Measurements from ENCODE around the gene ELK3.

ELK3 gene

DNA sequence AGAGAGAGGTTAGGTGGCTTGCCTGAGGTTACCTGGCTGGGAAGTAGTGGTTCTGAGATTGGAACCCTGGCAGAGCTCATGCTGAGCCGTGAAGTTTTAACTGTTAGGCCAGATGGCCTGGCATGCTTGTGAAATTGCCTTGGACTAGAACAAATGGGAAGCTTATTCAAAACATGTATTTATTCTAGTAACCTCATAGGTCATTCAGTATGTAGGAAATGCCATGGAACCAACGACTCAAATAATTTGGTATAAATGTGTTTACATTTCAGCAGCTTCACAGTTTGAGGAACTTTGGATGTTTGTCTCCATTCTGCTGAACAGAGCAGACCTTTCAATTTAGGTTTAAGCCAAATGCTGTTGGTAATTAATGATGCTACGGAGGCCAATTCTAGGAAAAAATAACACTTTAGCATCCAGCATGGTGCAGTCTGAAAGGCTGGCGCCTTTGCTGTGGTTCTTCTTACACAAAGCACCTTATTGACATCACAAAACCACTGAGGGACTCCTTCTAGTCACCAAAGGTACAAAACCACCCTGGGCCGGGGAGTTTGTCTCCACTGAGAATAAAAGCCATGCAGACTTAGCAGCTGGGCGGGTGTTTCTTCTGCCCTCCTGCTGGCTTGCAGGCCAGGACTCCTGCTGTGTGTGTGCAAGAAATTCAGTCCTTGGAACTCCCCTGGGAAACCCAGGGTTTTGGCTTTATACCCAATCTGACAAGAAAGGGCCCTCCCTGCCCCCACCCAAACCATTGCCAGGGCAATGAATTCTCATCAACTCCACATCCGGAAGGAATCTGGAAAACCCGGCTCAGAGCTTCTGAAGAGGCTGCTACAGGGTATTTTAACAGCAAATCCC lies 64.2 kb downstream of the ELK3 start:
- Histone ChIP-seq H3K9ac (ENCODE audit: low read depth, low read length) (no peak overlapping the region), H3K4me1 (ENCODE audit: insufficient read depth, low read length) (peaks cover 6% of the 10 kb centered on the region), H3K9me3 (ENCODE audit: control insufficient read depth, insufficient read depth, low read length) (no peaks in the 10 kb centered on the region), H3K36me3 (ENCODE audit: insufficient read depth, low read length) (no peaks in the 10 kb centered on the region)

DNA sequence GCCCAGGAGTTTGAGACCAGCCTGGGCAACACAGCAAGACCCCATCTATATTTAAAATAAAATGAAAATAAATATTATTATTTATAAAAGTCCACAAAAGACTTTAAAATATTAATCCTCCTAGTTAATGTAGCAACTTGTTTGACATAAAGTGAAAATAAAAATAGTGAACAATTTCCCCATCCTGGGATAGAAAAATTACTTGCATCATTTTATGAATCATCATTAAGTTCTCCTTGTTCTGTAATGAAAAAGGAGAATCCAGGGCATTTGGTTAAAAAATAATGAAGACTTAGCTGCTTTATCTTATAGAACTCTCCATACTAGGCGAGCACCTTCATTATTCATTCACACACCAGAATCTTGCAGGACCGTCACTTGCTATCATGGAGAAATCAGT lies 66.1 kb downstream of the ELK3 start:
- Histone ChIP-seq H3K9me3 (ENCODE audit: control insufficient read depth, insufficient read depth, low read length) (no peaks in the 10 kb centered on the region), H3K4me1 (ENCODE audit: insufficient read depth, low read length) (peaks cover 6% of the 10 kb centered on the region), H3K9ac (ENCODE audit: low read depth, low read length) (no peak overlapping the region), H3K36me3 (ENCODE audit: insufficient read depth, low read length) (no peaks in the 10 kb centered on the region)

DNA sequence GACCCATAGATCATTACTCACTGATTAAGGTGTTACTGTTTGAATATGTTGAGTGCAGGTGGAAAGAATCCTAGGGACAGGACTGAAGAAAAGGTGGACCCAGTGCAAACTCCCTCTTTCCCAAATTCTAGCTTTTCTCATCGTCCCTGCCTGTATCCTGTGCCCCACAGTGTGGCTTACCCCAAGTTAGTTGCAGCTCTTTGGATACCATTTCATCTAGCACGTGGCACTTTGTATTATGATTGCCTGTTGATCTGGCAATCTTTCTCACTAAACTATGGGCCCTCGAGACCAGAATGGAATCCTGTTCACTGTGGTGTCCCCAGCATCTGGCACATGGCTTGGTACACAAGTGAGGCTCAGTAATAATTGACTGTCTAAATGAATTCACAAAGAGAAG lies 66.5 kb downstream of the ELK3 start:
- Histone ChIP-seq H3K36me3 (ENCODE audit: insufficient read depth, low read length) (no peaks in the 10 kb centered on the region), H3K4me1 (ENCODE audit: insufficient read depth, low read length) (peaks cover 6% of the 10 kb centered on the region)

DNA sequence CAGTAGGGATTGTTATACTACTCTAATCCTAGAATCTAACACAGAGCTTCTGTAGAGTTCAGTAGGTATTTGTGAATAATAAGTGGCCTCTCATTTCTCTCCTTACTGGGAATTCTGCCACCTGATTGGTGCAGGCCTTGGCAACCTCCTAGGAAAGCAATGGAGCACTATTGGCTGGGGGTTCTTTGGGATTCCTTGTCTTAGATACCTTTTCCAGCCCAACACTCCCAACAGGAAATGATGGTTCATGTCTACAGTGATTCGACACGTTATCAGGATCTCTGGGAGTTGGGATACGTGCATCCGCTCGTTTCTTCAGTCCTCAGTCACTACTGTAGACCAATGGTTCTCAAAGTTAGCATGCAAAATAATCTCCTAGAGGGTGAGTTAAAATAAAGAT lies 67.4 kb downstream of the ELK3 start:
- no peaks in the 10 kb centered on the region for H3K36me3 ChIP-seq (ENCODE audit: insufficient read depth, low read length)
- peaks cover 6% of the 10 kb centered on the region for H3K4me1 ChIP-seq (ENCODE audit: insufficient read depth, low read length)
- H3K9me3 ChIP-seq (ENCODE audit: control insufficient read depth, insufficient read depth, low read length): no peaks in the 10 kb centered on the region

More for the DNA sequence above, 66.5 kb downstream of the ELK3 start:
- no peak overlapping the region for H3K9ac ChIP-seq (ENCODE audit: low read depth, low read length)
- H3K9me3 ChIP-seq (ENCODE audit: control insufficient read depth, insufficient read depth, low read length): no peaks in the 10 kb centered on the region

DNA sequence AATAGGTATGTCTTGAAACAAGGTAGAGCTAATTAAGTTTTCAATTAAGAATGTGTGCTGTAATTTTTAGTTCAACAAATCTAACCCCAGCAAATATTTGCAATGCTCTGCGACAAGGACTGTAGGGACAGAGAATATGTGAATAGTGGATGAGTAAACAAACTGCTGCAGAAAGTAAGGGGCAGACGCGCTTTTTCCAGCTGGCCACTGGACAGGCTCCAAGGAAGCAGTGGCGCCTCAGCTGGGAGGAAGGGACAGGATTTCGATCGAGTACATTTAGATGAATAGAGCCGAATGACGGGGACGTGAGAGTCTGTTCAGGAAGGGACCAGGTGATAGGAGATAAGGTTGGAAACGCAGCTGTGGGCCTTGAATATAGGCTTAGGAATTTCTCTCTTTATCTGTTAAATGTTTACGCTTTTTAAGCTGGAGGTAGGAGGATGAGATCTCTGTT lies 69.3 kb downstream of the ELK3 start:
- no peaks in the 10 kb centered on the region for H3K9me3 ChIP-seq (ENCODE audit: control insufficient read depth, insufficient read depth, low read length)
- no peak overlapping the region for H3K9ac ChIP-seq (ENCODE audit: low read depth, low read length)
- peaks cover 1% of the 10 kb centered on the region; the same call in 1 of the 2 replicates for H3K4me1 ChIP-seq (ENCODE audit: insufficient read depth, low read length)
- H3K36me3 ChIP-seq (ENCODE audit: insufficient read depth, low read length): no peaks in the 10 kb centered on the region

More for the DNA sequence above, 67.4 kb downstream of the ELK3 start:
- no peak overlapping the region for H3K9ac ChIP-seq (ENCODE audit: low read depth, low read length)

GRCh38 chr12:96265400-96265799 lies 71.2 kb downstream of the ELK3 start:
- Histone ChIP-seq H3K9me3 (ENCODE audit: control insufficient read depth, insufficient read depth, low read length) (no peaks in the 10 kb centered on the region), H3K9ac (ENCODE audit: low read depth, low read length) (no peak overlapping the region), H3K4me1 (ENCODE audit: insufficient read depth, low read length) (no peaks in the 10 kb centered on the region), H3K36me3 (ENCODE audit: insufficient read depth, low read length) (no peaks in the 10 kb centered on the region)

GRCh38 chr12:96265836-96266235 lies 71.7 kb downstream of the ELK3 start:
- Histone ChIP-seq H3K4me1 (ENCODE audit: insufficient read depth, low read length) (no peaks in the 10 kb centered on the region), H3K9ac (ENCODE audit: low read depth, low read length) (no peak overlapping the region)

GRCh38 chr12:96266238-96266637 lies 72.1 kb downstream of the ELK3 start:
- no peaks in the 10 kb centered on the region for H3K4me1 ChIP-seq (ENCODE audit: insufficient read depth, low read length)
- no peak overlapping the region for H3K9ac ChIP-seq (ENCODE audit: low read depth, low read length)
- H3K36me3 ChIP-seq (ENCODE audit: insufficient read depth, low read length): no peaks in the 10 kb centered on the region
- no peaks in the 10 kb centered on the region for H3K9me3 ChIP-seq (ENCODE audit: control insufficient read depth, insufficient read depth, low read length)

More at GRCh38 chr12:96265836-96266235, 71.7 kb downstream of the ELK3 start:
- no peaks in the 10 kb centered on the region for H3K36me3 ChIP-seq (ENCODE audit: insufficient read depth, low read length)
- no peaks in the 10 kb centered on the region for H3K9me3 ChIP-seq (ENCODE audit: control insufficient read depth, insufficient read depth, low read length)

- no peaks in the 10 kb centered on the region for H3K4me1 ChIP-seq (ENCODE audit: insufficient read depth, low read length)
- H3K9me3 ChIP-seq (ENCODE audit: control insufficient read depth, insufficient read depth, low read length): no peaks in the 10 kb centered on the region; the same call in 1 of the 2 replicates
- peaks cover 4% of the 10 kb centered on the region for H3K36me3 ChIP-seq (ENCODE audit: insufficient read depth, low read length)
- H3K9ac ChIP-seq (ENCODE audit: low read depth, low read length): no peak overlapping the region
Measured at GRCh38 chr12:96271469-96272199, 77.5 kb downstream of the ELK3 start.

GRCh38 chr12:96274331-96274730 lies 80.2 kb downstream of the ELK3 start:
- no peaks in the 10 kb centered on the region; the same call in 1 of the 2 replicates for H3K9me3 ChIP-seq (ENCODE audit: control insufficient read depth, insufficient read depth, low read length)
- no peaks in the 10 kb centered on the region for H3K4me1 ChIP-seq (ENCODE audit: insufficient read depth, low read length)
- H3K36me3 ChIP-seq (ENCODE audit: insufficient read depth, low read length): peaks cover 4% of the 10 kb centered on the region
- no peak overlapping the region for H3K9ac ChIP-seq (ENCODE audit: low read depth, low read length)

DNA sequence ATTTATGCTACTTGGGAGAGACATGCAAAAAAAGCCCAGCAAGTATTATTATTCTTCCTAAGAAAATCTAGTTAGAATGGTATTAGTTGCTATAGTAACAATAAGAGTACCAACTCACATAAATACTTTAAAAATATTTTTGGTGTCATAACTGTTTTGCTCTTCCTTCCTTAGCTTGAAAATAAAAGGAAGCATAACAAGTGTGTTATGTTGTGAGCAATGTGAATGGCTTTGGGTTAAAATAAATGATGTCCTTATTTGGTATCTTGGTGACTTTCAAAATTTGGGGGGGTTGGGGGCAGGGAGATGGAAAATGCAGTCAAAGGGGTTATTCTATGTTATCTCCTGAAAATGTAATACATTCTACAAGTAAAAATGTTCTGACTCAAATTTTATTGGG lies 91.0 kb downstream of the ELK3 start:
- Histone ChIP-seq H3K36me3 (ENCODE audit: insufficient read depth, low read length) (peaks cover 4% of the 10 kb centered on the region; the same call in 1 of the 2 replicates), H3K4me1 (ENCODE audit: insufficient read depth, low read length) (no peaks in the 10 kb centered on the region), H3K9ac (ENCODE audit: low read depth, low read length) (no peak overlapping the region), H3K9me3 (ENCODE audit: control insufficient read depth, insufficient read depth, low read length) (no peaks in the 10 kb centered on the region)

GRCh38 chr12:96289067-96289466 lies 94.9 kb downstream of the ELK3 start:
- Histone ChIP-seq H3K4me1 (ENCODE audit: insufficient read depth, low read length) (no peaks in the 10 kb centered on the region), H3K36me3 (ENCODE audit: insufficient read depth, low read length) (peaks cover 4% of the 10 kb centered on the region; the same call in 1 of the 2 replicates), H3K9me3 (ENCODE audit: control insufficient read depth, insufficient read depth, low read length) (no peaks in the 10 kb centered on the region), H3K9ac (ENCODE audit: low read depth, low read length) (no peak overlapping the region)

GRCh38 chr12:96293093-96293492 lies 98.9 kb downstream of the ELK3 start:
- Histone ChIP-seq H3K9me3 (ENCODE audit: control insufficient read depth, insufficient read depth, low read length) (no peaks in the 10 kb centered on the region), H3K9ac (ENCODE audit: low read depth, low read length) (no peak overlapping the region), H3K36me3 (ENCODE audit: insufficient read depth, low read length) (peaks cover 6% of the 10 kb centered on the region; the same call in 1 of the 2 replicates), H3K4me1 (ENCODE audit: insufficient read depth, low read length) (no peaks in the 10 kb centered on the region)

GRCh38 chr12:96294831-96295230 lies 100.7 kb downstream of the ELK3 start:
- no peaks in the 10 kb centered on the region for H3K9me3 ChIP-seq (ENCODE audit: control insufficient read depth, insufficient read depth, low read length)
- peaks cover 2% of the 10 kb centered on the region; the same call in 1 of the 2 replicates for H3K36me3 ChIP-seq (ENCODE audit: insufficient read depth, low read length)

More at GRCh38 chr12:96294831-96295230, 100.7 kb downstream of the ELK3 start:
- H3K9ac ChIP-seq (ENCODE audit: low read depth, low read length): no peak overlapping the region
- H3K4me1 ChIP-seq (ENCODE audit: insufficient read depth, low read length): no peaks in the 10 kb centered on the region

Data from ES-I3 (cell line).